Loucy (cell line): Measurements from ENCODE around the gene EIF2A.

Source experiments
- H2AFZ ChIP-seq: fragments of 200-600 bp; sonication (generic); 2 replicates; pipeline ENCODE4 v1.6.0; 2016; ENCODE audit warnings: antibody characterized with exemption, mild to moderate bottlenecking, low read length, moderate library complexity
- H3F3A ChIP-seq: fragments of 200-600 bp; 2 replicates; pipeline ENCODE4 v1.6.0; 2016; ENCODE audit warnings: antibody characterized with exemption, low read depth, mild to moderate bottlenecking
- H3K27me3 ChIP-seq: fragments of 200-600 bp; sonication (generic); 2 replicates; pipeline ENCODE4 v1.6.1; 2014; ENCODE audit warnings: low read length, mild to moderate bottlenecking; ENCODE audit not compliant: insufficient read depth, poor library complexity, severe bottlenecking
- H3K36me3 ChIP-seq: fragments of 200-600 bp; sonication (generic); 2 replicates; pipeline ENCODE4 v1.6.1; 2016; ENCODE audit warnings: low read length; ENCODE audit not compliant: insufficient read depth
- H3K4me1 ChIP-seq: fragments of 200-600 bp; sonication (generic); 2 replicates; pipeline ENCODE4 v1.5.1; 2014; ENCODE audit warnings: low read length, mild to moderate bottlenecking; ENCODE audit not compliant: insufficient read depth, poor library complexity, severe bottlenecking
- H3K4me2 ChIP-seq: fragments of 200-600 bp; sonication (generic); 2 replicates; pipeline ENCODE4 v1.6.0; 2014; ENCODE audit warnings: antibody characterized with exemption, low read length, low read depth, mild to moderate bottlenecking; ENCODE audit not compliant: poor library complexity, severe bottlenecking
- H3K4me3 ChIP-seq: fragments of 200-600 bp; sonication (generic); 2 replicates; pipeline ENCODE4 v1.5.1; 2014; ENCODE audit warnings: low read length, mild to moderate bottlenecking, mixed read lengths; ENCODE audit not compliant: poor library complexity, severe bottlenecking
- H3K79me2 ChIP-seq: fragments of 200-600 bp; sonication (generic); 2 replicates; pipeline ENCODE4 v1.6.1; 2014; ENCODE audit warnings: low read length; ENCODE audit not compliant: insufficient read depth
- H3K9ac ChIP-seq: fragments of 200-600 bp; sonication (generic); 2 replicates; pipeline ENCODE4 v1.6.0; 2014; ENCODE audit warnings: mild to moderate bottlenecking, low read depth, low read length, moderate library complexity; ENCODE audit not compliant: poor library complexity, severe bottlenecking
- H3K9me2 ChIP-seq: fragments of 200-600 bp; sonication (generic); replicated peaks from 2 replicates; pipeline ENCODE4 v1.6.1; 2016; ENCODE audit warnings: low read depth, low read length, mixed read lengths
- H3K9me3 ChIP-seq: fragments of 200-600 bp; sonication (generic); 2 replicates; pipeline ENCODE4 v1.6.1; 2014; ENCODE audit warnings: mild to moderate bottlenecking, antibody characterized with exemption, low read length, low read depth; ENCODE audit not compliant: insufficient read depth
- H4K20me1 ChIP-seq: fragments of 200-600 bp; sonication (generic); 2 replicates; pipeline ENCODE4 v1.6.0; 2014; ENCODE audit warnings: antibody characterized with exemption, low read length, mild to moderate bottlenecking; ENCODE audit not compliant: insufficient read depth, poor library complexity, severe bottlenecking
- EZH2phosphoT487 ChIP-seq: fragments of 200-600 bp; IDR thresholded peaks from 2 replicates; pipeline ENCODE4 v1.6.1; 2018; ENCODE audit warnings: antibody characterized with exemption, mild to moderate bottlenecking, moderate library complexity, borderline replicate concordance
- TF ChIP-seq, protein P1 (sequence below): fragments of 200-600 bp; sonication (generic); conservative IDR thresholded peaks from 2 replicates; pipeline ENCODE4 v1.5.1; 2014; ENCODE audit warnings: mild to moderate bottlenecking, antibody characterized with exemption, low read length

EIF2A gene

DNA sequence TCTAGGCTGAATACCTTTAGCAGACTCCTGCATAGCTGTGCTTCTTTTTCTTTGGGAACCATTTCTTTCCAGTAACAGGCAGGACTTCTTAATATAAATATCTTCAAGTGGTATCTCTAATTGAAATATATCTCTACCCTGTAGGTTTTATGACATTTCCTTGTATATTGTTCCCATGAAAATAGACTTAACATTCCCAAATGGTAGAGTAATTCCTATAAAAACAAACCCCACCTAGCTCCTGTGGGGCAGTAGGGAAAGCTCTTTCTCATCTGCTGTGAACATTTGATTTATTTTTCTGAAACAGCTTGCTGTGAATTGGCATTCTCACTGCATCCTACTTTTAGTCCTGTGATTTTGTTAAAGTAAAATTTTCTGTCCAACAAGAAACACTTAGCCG lies 77.4 kb downstream of the EIF2A start:
- Histone ChIP-seq H2AFZ (no peak overlapping the region), H3K9me2 (no peaks in the 10 kb centered on the region), H3F3A (peaks cover 3% of the 10 kb centered on the region; the same call in 1 of the 2 replicates), H3K4me3 (no peak overlapping the region), H3K4me2 (no peak overlapping the region), H3K36me3 (peaks cover 51% of the 10 kb centered on the region), H3K27me3 (no peaks in the 10 kb centered on the region), H3K4me1 (peaks cover 14% of the 10 kb centered on the region), H4K20me1 (peaks cover 38% of the 10 kb centered on the region), H3K9ac (no peak overlapping the region), H3K9me3 (no peaks in the 10 kb centered on the region), H3K79me2 (peaks cover 47% of the 10 kb centered on the region)
- TF ChIP-seq EZH2phosphoT487, result no peak
- TF ChIP-seq, protein P1, sequence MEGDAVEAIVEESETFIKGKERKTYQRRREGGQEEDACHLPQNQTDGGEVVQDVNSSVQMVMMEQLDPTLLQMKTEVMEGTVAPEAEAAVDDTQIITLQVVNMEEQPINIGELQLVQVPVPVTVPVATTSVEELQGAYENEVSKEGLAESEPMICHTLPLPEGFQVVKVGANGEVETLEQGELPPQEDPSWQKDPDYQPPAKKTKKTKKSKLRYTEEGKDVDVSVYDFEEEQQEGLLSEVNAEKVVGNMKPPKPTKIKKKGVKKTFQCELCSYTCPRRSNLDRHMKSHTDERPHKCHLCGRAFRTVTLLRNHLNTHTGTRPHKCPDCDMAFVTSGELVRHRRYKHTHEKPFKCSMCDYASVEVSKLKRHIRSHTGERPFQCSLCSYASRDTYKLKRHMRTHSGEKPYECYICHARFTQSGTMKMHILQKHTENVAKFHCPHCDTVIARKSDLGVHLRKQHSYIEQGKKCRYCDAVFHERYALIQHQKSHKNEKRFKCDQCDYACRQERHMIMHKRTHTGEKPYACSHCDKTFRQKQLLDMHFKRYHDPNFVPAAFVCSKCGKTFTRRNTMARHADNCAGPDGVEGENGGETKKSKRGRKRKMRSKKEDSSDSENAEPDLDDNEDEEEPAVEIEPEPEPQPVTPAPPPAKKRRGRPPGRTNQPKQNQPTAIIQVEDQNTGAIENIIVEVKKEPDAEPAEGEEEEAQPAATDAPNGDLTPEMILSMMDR, result no peak

DNA sequence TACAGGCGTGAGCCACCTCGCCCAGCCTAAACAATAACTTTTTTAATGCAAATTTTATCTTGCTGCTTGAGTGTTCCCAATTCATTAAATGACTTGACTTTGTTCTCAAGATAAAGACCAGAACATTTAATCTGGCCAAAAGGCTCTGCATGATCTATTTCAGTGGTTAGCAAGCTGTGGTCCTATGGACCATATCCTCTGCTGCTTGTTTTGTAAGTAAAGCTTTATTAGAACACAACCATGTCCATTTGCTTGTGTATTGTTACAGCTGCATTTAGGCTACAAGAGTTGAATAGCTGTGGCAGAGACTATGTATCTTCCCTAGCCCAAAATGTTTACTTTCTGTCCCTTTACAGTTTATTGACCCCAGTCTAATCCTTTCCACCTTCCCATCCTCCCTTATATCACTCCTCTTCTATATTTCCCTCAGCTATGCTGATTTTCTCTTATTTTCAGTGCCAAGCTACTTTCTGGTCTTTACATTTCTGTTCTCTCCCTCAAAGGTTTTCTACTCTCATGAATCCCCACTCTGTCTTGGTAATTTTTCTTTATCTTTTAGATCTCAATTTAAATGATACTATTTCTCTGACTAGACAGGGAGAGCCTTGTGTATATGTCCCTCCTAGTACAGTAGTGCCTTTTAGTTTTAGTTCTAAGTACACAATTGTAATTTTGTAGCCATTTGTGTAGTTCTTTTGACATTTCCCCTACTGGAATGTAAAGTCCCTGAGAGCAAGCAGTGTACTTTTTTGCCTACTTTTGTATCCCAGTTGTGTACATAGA lies 79.8 kb downstream of the EIF2A start:
- no peak overlapping the region for H3K9ac ChIP-seq
- H3K36me3 ChIP-seq, result peaks cover 62% of the 10 kb centered on the region
- no peak overlapping the region for H3K4me3 ChIP-seq
- peaks cover 26% of the 10 kb centered on the region for H3K79me2 ChIP-seq
- H3K9me3 ChIP-seq, result no peaks in the 10 kb centered on the region
- no peak overlapping the region for H2AFZ ChIP-seq
- H3F3A ChIP-seq, result no peaks in the 10 kb centered on the region
- H4K20me1 ChIP-seq, result peaks cover 24% of the 10 kb centered on the region
- no peak overlapping the region for H3K4me2 ChIP-seq
- TF ChIP-seq, protein P1, result no peak
- no peak for TF ChIP-seq EZH2phosphoT487
- no peaks in the 10 kb centered on the region for H3K27me3 ChIP-seq
- no peaks in the 10 kb centered on the region for H3K9me2 ChIP-seq
- H3K4me1 ChIP-seq, result peaks cover 10% of the 10 kb centered on the region

DNA sequence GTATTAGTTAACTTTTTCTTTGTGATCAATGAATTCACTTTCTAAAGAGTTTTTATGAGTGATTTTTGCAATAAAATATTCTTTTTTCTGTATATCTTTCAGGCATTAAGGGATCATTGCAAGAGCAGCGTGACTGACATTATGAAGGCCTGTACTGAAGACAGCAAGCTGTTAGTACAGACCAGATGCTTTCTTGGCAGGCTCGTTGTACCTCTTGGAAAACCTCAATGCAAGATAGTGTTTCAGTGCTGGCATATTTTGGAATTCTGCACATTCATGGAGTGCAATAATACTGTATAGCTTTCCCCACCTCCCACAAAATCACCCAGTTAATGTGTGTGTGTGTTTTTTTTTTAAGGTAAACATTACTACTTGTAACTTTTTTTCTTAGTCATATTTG lies 81.0 kb downstream of the EIF2A start:
- H3K27me3 ChIP-seq, result no peaks in the 10 kb centered on the region
- no peaks in the 10 kb centered on the region for H3F3A ChIP-seq
- TF ChIP-seq, protein P1, result no peak
- no peak for TF ChIP-seq EZH2phosphoT487
- no peak overlapping the region for H3K9ac ChIP-seq
- no peak overlapping the region for H3K4me2 ChIP-seq
- no peaks in the 10 kb centered on the region for H3K9me3 ChIP-seq
- H3K4me1 ChIP-seq, result no peaks in the 10 kb centered on the region
- no peak overlapping the region for H2AFZ ChIP-seq
- peaks cover 64% of the 10 kb centered on the region for H3K36me3 ChIP-seq
- H3K79me2 ChIP-seq, result peaks cover 14% of the 10 kb centered on the region; the same call in 1 of the 2 replicates
- no peak overlapping the region for H3K4me3 ChIP-seq
- peaks cover 12% of the 10 kb centered on the region for H4K20me1 ChIP-seq
- no peaks in the 10 kb centered on the region for H3K9me2 ChIP-seq
